Ecto neural progenitor cell (in vitro differentiated cells): ENCODE data around the gene ANAPC2.

Experiments
- DNase-seq: peaks from one replicate; pipeline ENCODE4 v3.0.0-alpha.2; 2018; ENCODE audit warnings: low spot score

The ANAPC2 gene

DNA sequence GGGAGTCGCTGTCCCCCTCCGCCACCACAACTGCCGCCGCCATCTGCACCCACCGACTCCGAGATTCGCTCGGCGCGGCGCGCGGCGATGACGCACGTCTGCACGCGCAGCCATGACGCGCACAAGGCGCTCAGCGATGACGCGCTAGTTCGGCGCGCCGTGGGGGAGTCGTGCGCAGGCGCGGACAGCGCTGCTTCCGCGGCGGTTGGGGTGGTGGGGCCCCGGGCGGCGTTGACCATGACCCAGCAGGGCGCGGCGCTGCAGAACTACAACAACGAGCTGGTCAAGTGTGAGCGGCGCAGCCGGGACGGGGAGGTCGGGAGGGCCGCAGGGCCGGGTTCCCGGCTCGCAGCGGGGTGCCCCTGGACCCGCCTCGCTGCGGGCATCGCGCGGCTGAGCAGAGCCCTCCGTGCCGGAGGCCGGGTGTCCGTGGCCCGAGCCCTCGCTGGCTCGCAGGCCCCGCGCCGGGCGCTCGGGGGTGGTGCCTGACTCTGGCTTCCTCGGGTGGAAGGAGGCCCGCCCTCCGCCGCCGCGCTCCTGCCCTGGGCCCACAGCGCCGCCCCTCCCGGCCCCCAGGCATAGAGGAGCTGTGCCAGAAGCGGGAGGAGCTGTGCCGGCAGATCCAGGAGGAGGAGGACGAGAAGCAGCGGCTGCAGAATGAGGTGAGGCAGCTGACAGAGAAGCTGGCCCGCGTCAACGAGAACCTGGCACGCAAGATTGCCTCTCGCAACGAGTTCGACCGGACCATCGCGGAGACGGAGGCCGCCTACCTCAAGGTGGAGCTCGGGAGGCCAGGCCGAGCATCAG, at the start of gene ANAPC2, which contains the start of gene SSNA1:
Gene ANAPC2, minus strand, starts transcription at position 71 of the 807 bp plus-strand sequence. Its CDS starts 28 bp downstream, at position 43.
Gene SSNA1, plus strand, starts transcription at position 187 of the 807 bp plus-strand sequence. Its CDS starts 51 bp downstream, at position 238.
- DNase-seq = peak; percentile 95

GRCh38 chr9:137236936-137237421, 48.6 kb upstream of the ANAPC2 start:
- DNase-seq = no peak

- peak; percentile 93 for DNase-seq
Measured at GRCh38 chr9:137236238-137236935, 48.0 kb upstream of the ANAPC2 start.

DNA sequence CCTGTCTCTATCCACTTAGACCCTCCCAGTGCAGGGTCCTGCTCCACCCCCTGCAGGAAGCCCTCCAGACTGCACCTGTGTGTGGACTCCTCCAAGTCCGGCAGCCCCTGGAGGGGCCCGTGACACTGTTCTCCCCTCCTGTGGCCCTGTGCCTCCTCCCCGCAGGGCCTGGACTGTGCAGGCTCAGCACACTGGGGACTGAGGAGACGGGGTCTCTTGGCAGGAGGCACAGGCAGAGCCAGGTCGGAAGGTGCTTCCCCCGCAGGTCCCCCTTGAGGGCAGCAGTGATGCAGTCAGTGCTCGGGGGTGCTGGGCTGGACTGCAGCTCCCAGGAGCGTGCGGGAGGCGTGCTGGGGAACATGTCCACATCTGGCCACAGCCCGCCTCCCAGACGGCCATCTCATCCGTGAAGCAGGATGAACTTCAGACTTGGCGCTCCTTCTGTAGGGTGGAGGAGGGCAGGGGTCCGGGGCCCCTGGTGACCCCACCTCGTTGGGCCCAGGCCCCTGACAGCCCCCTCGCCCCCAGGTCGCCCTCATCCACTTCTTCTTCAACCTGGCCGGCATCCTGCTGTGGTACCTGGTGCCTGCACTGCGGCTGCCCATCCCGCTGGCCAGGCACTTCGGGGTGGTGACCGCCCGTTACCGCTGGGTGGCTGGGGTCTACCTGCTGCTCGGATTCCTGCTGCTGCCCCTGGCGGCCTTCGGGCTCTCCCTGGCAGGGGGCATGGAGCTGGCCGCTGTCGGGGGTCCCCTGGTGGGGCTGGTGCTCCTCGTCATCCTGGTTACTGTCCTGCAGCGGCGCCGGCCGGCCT, 47.3 kb upstream of the ANAPC2 start:
- no peak for DNase-seq

- no peak for DNase-seq
Measured at GRCh38 chr9:137234758-137235423, 46.5 kb upstream of the ANAPC2 start.

GRCh38 chr9:137234055-137234697, 45.8 kb upstream of the ANAPC2 start:
- no peak for DNase-seq

DNA sequence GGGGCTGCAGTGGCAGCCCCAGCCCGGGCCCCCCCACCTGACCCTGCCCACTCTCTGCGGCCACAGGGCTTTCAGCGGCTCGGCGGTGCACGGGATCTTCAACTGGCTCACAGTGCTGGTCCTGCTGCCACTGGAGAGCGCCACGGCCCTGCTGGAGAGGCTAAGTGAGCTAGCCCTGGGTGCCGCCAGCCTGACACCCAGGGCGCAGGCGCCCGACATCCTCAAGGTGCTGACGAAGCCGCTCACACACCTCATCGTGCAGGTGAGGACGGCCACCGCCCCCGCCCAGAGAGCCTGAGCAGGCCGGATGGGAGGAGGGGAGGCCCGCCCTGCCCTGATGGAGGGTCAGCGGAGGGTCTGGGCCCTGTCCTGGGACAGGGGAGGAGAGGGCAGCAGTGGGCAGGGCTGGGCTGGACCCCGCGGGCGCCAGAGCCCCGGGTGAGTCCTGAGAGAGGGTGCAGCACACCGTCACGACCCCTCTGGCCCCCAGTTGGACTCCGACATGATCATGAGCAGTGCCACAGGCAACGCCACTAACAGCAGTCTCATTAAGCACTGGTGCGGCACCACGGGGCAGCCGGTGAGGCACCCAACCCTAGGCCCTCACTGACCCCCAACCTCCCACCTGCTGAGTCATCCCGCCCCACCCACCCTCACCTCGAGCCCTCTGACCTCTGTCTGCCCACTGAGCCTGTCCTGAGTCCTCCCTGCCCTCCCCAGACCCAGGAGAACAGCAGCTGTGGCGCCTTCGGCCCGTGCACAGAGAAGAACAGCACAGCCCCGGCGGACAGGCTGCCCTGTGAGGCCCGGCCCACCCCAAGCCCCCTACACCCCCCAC, 45.0 kb upstream of the ANAPC2 start:
- DNase-seq = no peak

- no peak for DNase-seq
Measured at GRCh38 chr9:137232510-137232909, 44.1 kb upstream of the ANAPC2 start.

DNA sequence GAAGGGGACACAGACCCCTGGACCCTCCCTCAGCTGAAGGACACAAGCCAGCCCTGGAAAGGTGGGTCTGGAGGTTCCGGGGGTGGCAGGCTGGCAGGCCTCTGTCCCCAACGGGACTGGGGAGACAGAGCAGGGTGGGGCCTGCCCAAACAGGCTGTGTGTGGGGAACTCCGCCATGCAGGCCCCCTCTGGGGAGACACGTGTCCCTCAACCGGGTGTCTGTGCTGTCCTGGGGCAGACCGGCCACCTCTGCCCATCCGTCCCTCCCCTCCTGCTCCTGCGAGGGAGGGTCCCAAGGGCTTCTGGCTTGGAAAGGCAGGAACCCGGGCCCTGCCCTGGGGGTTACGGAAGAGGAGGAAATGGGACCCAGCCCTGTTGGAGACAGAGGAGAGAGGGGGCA, 43.7 kb upstream of the ANAPC2 start:
- DNase-seq = no peak

DNA sequence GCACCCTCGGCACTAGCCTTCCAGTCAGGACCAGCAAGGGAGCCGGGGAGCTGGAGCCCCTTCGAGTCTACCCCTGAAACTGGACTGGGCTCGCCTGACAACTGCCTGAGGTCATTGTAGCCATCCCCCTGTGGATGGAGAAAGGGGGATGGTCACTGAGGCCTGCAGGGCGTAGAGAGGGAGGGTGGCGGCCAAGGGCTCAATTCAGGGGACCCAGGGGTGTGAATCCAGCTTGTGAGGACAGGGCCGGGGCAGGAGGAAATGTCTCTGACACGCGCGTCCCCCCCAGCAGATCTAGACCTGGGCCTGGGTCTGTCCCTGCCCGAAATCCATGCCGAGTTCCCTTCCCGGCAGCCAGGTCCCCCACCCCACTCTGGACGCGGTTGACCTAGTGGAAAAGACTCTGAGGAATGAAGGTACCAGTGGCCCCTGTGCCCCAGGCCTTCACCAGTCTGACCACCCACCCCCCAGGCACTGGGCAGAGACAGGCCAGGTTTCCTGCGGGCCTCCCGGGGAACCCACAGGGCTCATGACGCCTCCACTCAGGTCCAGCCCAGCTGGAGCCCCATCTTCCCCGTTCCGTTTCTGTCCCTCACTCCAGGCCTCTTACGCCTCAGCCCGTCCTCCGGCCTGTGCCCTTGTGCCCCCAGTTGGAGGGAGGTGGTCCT, 43.1 kb upstream of the ANAPC2 start:
- DNase-seq = no peak

DNA sequence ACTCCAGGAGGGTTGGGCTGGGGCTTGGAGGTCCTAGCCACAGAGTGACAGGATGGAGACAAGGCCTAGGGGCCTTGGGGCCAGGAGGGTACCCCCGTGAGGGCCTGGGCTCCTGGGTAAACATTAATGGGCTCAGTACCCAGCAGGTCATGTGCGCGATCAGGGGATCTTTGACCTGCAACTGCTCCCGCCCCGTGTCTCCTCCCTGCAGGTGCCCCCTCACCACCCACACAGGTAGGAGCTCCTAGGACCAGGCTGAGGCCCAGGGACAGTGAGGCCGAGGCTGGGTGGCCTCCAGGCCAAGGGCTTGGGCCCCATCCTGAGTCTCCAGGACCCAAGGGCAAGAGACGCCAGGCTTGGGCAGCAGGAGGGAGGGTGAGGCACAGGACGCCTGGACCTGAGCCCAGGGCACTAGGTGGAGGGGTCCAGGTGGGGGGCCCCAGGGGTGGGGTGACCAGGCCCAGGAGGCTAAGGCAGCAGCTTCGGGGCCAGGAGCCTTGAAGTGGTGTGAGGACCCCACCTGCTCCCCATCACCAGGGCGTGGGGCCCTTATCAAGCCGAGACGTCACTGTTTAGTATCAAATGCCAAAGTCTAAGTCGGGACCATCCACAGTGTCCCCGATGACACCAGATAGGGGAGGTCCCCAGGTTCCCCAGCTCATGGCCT, 42.5 kb upstream of the ANAPC2 start, which contains the start of gene SLC34A3:
Gene SLC34A3, plus strand, starts transcription at position 197 of the 667 bp plus-strand sequence. CDS start 802 bp downstream, outside the sequence.
- no peak for DNase-seq

- DNase-seq = no peak
Measured at GRCh38 chr9:137229903-137230704, 41.7 kb upstream of the ANAPC2 start.

GRCh38 chr9:137228968-137229896, 40.9 kb upstream of the ANAPC2 start:
- DNase-seq = no peak

GRCh38 chr9:137228506-137228967, 40.2 kb upstream of the ANAPC2 start:
- no peak for DNase-seq

- DNase-seq = no peak
Measured at GRCh38 chr9:137227853-137228505, 39.6 kb upstream of the ANAPC2 start.
